Measurements from ENCODE around the gene TVP23A. TPM values are rescaled to one million over a fixed set of nuclear protein-coding genes. Genes with fewer than 3 reads are reported as not detected.

Gene TVP23A
- polyA plus RNA-seq, 1 donor from 2014 or later: 9.1 TPM

- Histone ChIP-seq H3K9me3 (ENCODE audit: low read length) (no peaks in the 10 kb centered on the region), H3K4me3 (ENCODE audit: low read length) (no peak overlapping the region), H3K27ac (ENCODE audit: low read length) (no peak overlapping the region), H3K9ac (ENCODE audit: low read length) (no peak overlapping the region), H3K9me2 (ENCODE audit: insufficient read depth, low read length) (no peaks in the 10 kb centered on the region), H3F3A (ENCODE audit: insufficient read depth, low read length, poor library complexity, severe bottlenecking) (no peaks in the 10 kb centered on the region), H2AFZ (ENCODE audit: low read depth, low read length) (no peak overlapping the region), H3K79me2 (replicated peaks; ENCODE audit: insufficient read depth, low read length) (no peaks in the 10 kb centered on the region), H3K27me3 (ENCODE audit: insufficient read depth, low read depth, low read length) (no peaks in the 10 kb centered on the region), H3K36me3 (ENCODE audit: insufficient read depth, low read length) (no peaks in the 10 kb centered on the region), H4K20me1 (ENCODE audit: insufficient read depth) (no peaks in the 10 kb centered on the region), H3K4me2 (ENCODE audit: low read length) (no peak overlapping the region)
- TF ChIP-seq REST (IDR thresholded peaks at IDR 0.05; ENCODE audit: borderline replicate concordance) (no peak), MXI1 (conservative IDR thresholded peaks at IDR 0.05; ENCODE audit: poor library complexity, severe bottlenecking) (no peak), EZH2 (IDR thresholded peaks at IDR 0.05; ENCODE audit: borderline replicate concordance, insufficient read depth, low read length, poor library complexity, severe bottlenecking) (no peak), POLR2AphosphoS5 (IDR thresholded peaks at IDR 0.05) (no peak), SMC3 (conservative IDR thresholded peaks at IDR 0.05; ENCODE audit: poor library complexity) (no peak), EP300 (conservative IDR thresholded peaks at IDR 0.05; ENCODE audit: poor library complexity, severe bottlenecking) (no peak), TAF1 (IDR thresholded peaks at IDR 0.05; ENCODE audit: low read depth) (no peak), RAD21 (conservative IDR thresholded peaks at IDR 0.05) (no peak)
- TF ChIP-seq, protein P1, sequence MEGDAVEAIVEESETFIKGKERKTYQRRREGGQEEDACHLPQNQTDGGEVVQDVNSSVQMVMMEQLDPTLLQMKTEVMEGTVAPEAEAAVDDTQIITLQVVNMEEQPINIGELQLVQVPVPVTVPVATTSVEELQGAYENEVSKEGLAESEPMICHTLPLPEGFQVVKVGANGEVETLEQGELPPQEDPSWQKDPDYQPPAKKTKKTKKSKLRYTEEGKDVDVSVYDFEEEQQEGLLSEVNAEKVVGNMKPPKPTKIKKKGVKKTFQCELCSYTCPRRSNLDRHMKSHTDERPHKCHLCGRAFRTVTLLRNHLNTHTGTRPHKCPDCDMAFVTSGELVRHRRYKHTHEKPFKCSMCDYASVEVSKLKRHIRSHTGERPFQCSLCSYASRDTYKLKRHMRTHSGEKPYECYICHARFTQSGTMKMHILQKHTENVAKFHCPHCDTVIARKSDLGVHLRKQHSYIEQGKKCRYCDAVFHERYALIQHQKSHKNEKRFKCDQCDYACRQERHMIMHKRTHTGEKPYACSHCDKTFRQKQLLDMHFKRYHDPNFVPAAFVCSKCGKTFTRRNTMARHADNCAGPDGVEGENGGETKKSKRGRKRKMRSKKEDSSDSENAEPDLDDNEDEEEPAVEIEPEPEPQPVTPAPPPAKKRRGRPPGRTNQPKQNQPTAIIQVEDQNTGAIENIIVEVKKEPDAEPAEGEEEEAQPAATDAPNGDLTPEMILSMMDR (IDR thresholded peaks at IDR 0.05; ENCODE audit: poor library complexity, severe bottlenecking): no peak
Observed at GRCh38 chr16:10834130-10834529, 15.5 kb upstream of the TVP23A start.

- Histone ChIP-seq H3K27me3 (ENCODE audit: insufficient read depth, low read depth, low read length) (no peaks in the 10 kb centered on the region), H3K9me2 (ENCODE audit: insufficient read depth, low read length) (no peaks in the 10 kb centered on the region), H3K9me3 (ENCODE audit: low read length) (no peaks in the 10 kb centered on the region), H3K4me3 (ENCODE audit: low read length) (no peak overlapping the region), H3K79me2 (replicated peaks; ENCODE audit: insufficient read depth, low read length) (no peaks in the 10 kb centered on the region), H3K27ac (ENCODE audit: low read length) (no peak overlapping the region), H4K20me1 (ENCODE audit: insufficient read depth) (no peaks in the 10 kb centered on the region), H3K36me3 (ENCODE audit: insufficient read depth, low read length) (no peaks in the 10 kb centered on the region), H3K4me2 (ENCODE audit: low read length) (no peak overlapping the region), H2AFZ (ENCODE audit: low read depth, low read length) (no peak overlapping the region), H3K9ac (ENCODE audit: low read length) (no peak overlapping the region), H3F3A (ENCODE audit: insufficient read depth, low read length, poor library complexity, severe bottlenecking) (no peaks in the 10 kb centered on the region)
- TF ChIP-seq POLR2AphosphoS5 (IDR thresholded peaks at IDR 0.05): no peak
- TF ChIP-seq REST (IDR thresholded peaks at IDR 0.05; ENCODE audit: borderline replicate concordance): no peak
- no peak for TF ChIP-seq TAF1 (IDR thresholded peaks at IDR 0.05; ENCODE audit: low read depth)
- TF ChIP-seq, protein P1 (IDR thresholded peaks at IDR 0.05; ENCODE audit: poor library complexity, severe bottlenecking): no peak
- no peak for TF ChIP-seq RAD21 (conservative IDR thresholded peaks at IDR 0.05)
- no peak for TF ChIP-seq EZH2 (IDR thresholded peaks at IDR 0.05; ENCODE audit: borderline replicate concordance, insufficient read depth, low read length, poor library complexity, severe bottlenecking)
- TF ChIP-seq MXI1 (conservative IDR thresholded peaks at IDR 0.05; ENCODE audit: poor library complexity, severe bottlenecking): no peak
- TF ChIP-seq EP300 (conservative IDR thresholded peaks at IDR 0.05; ENCODE audit: poor library complexity, severe bottlenecking): no peak
- no peak for TF ChIP-seq SMC3 (conservative IDR thresholded peaks at IDR 0.05; ENCODE audit: poor library complexity)
Observed at GRCh38 chr16:10833271-10833670, 14.7 kb upstream of the TVP23A start.
